Forelimb muscle (tissue), 1 donor: ENCODE measurements around the gene STPG2. TPM values are rescaled to one million over a fixed set of nuclear protein-coding genes. Genes with fewer than 3 reads are reported as not detected.

ENCODE experiments used
- DNase-seq: peaks from one replicate; pipeline ENCODE4 v3.0.0-alpha.2; 2013; ENCODE audit warnings: low read depth
- polyA plus RNA-seq: library from polyadenylated mRNA; unstranded; fragments of 120-200 nt; gene quantifications from one replicate; pipeline ENCODE4 v1.2.1, GENCODE V29; 2013; ENCODE audit not compliant: insufficient read length

The STPG2 gene
- polyA plus RNA-seq, 1 donor: not detected

DNA sequence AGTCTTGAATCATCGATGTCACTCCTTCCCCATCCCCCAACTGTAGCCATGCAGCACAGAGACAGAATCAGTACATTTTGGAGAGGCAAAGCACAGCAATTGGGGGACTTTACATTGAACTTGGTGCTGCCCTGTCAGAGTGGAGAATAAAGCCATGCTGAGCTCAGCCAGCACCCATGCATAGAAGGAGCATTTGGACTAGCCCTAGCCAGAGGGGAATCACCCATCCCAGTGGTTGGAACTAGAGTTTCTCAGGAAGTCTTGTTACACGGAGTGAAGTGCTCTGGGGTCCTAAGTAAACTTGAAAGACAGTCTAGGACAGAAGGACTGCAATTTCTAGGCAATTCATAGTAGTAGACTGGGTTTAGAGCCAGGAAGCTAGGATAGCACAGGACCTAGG, 49.6 kb downstream of the STPG2 start:
- DNase-seq: no peak

DNA sequence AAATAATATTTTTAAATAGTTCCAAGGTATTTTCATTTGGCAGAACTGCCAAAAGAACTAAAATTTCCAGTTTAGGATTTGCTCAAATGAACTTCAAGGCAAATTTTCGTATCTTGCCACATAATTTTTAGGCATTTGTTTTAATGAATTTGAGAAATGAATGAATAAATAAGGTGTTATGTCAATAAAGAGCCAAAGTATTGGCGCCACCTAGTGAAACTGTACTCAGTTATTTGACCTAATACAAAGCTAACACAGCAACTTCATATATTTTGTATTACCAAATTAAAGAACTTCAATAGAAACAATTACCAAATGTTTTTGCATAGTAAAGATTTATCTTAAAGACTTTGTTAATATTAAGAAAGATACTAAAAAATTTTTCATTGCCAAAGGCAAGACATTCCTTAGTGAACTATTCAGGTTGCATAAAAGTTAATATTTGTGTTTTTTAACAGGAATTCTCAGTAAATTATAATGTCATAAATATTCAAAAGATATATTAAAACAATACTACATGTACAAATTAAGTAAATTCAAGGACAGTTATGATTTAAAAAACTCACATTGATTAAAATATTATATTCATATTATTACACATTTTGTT, 50.3 kb downstream of the STPG2 start:
- DNase-seq: peak; percentile 4

DNA sequence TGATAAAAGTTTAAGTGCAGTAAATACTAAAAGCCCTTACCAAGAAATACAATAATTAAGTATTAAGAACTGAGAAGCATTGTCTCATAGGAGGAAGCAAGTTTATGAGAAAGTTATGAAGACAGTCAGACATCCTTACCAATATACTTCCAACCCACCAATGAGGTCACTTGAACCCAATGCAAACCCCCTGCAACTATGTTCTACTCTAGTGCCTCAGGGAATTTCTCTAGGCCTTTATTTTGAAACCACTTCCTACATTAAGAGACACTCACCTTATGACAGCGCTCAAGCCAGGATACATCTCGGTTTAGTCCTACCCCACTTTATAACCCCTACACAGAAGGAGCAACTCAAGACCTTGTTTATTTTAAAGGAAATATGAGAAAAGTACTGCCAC, 61.3 kb downstream of the STPG2 start:
- DNase-seq: no peak

DNA sequence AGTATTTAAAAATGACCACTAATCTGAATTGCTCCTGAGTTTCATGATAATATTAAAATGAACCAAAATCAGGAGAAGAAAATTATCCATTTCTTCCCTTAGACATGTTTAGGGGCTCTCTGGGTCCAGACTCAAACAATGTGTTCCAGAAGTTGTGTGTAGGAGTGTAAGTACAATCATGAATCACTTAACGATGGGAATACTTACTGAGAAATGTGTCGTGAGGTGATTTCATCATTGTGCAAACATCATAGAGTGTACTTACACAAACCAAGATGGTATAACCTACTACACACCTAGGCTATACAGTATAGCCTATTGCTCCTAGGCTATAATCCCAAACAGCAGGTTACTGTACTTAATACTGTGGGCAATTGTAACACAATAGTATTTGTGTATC, 74.8 kb downstream of the STPG2 start:
- DNase-seq: no peak

DNA sequence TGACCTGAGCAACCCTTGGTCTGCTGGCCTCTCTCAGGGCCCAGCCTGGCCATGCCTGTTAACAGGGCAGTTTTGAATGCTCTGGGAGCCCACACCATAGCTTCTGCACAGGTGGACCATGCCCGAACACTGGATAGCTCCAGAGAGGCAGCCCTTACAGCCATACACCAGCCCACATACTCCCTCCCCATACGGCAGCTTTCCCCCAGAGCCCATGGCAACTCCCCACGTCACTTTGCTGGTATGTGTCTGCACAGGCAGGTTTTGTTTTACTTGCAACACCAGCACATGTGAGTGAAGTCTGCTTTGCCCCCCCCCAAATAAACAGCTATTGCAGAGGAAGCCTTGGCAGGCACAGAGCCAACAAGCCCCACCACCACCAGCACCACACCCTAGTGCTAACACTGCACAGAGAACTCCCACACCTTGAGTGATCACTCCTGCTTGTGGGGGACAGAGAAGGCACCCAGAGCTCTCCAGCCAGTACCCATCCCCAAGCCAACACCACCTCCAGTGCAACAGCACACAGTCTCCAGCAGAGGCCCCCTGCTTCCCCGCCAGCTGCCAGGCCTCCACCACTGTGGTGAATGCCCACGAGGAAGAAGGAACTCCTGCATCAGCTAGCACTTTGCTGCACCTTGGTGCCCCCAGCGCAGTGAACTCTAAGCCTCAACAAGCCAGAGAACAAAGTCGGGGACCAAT, 87.3 kb downstream of the STPG2 start:
- no peak for DNase-seq

DNA sequence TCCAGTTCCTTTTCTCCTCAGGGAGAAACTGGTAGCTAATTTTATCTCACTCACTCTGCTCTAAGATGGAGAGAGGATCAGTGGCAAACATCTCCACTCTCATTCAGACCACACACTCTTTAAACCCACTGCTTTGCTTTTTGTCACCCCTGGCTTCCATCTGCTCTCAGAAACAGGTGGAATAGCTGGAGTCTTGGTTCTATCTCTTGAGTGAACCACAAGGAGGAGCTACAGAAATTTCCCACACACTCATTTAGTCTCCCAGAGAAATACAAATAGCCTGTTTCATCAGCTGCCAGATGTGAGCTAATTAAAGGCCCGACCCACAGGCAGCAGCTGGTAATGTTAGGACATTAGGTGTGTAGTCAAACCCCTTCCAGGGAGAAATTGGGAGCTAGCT, 96.6 kb downstream of the STPG2 start:
- DNase-seq: no peak

DNA sequence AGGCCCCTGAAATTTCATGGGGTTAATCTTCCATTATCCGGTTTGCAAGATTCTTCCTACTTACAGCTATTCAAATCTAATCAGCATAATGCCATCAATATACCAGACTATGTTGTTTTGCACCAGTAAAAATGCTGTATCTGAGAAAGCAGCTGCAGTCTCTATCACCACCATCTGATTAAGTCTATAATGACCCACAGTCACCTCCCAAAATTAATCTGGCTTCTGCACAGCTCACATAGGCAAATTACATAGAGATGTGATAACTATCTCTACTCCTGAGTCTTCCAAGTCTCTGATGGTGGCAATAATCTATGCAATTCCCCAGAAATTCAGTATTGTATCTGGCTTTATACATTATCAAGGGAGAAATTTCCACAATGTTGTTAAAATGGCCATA, 113.2 kb downstream of the STPG2 start:
- no peak for DNase-seq

DNA sequence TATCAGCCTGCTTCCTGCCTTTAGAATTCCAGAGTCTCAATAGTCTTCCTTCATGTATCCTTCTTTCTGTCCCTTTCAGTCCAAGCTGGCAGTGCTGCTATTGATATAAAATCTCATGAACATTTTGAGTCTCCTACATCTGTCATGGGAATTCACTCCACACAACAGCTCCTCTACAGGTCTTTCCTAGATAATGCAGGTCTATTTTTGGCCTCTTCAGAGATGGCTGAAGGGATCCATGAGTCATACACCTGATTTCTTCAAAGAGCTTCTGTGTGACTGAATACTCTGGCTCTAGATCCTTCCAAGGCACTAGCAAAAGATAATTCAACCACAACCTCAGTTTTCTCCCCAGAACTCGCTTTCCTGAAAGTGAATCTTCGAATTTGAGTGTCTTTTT, 115.4 kb downstream of the STPG2 start:
- no peak for DNase-seq

DNA sequence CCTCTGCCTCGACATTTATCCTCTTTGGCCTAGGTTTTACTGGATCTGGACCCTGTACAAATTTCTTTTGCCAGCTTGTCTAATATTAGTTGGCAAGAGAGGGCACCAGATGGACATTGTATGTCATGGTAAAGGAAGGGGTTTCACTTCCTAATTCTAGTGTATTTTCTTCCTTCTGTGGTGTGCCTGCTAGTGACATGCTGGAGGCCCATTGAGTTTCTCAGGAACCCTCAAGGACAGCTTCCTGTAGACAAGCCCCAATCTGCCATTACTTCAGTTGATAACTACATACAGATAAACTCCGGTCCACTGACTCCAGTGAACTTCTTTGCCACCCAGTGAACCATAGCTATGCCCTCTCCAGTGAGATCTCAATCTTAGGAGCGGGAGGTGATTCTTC, 116.9 kb downstream of the STPG2 start:
- DNase-seq: no peak

DNA sequence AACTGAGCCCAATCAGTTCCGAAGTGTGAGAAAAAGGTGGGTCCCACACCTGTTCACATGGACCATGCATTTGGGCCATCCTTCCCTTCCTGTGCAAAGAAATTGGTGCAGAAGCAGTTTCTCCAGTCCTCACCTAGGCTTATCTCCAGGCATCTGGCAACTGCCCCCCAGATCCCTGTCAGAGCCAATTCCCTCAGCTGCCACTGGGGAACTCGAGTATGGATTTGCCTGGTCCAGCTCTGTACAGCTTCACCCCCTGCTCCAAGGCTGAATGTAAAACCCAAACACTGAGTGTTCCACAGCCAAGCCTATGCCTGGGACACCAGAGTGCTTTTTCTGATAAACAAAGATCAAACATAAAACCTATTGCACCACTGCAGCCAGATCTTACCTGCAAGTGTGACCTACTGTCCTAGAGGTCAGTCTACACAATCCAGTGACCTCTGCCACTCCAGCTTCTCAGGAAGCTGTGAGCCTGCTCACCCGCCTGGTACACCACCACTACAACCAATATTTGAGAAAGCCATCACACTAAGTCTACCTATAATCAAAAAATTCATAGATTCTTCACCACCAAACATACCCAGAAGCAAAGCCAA, 136.4 kb downstream of the STPG2 start:
- DNase-seq: no peak

DNA sequence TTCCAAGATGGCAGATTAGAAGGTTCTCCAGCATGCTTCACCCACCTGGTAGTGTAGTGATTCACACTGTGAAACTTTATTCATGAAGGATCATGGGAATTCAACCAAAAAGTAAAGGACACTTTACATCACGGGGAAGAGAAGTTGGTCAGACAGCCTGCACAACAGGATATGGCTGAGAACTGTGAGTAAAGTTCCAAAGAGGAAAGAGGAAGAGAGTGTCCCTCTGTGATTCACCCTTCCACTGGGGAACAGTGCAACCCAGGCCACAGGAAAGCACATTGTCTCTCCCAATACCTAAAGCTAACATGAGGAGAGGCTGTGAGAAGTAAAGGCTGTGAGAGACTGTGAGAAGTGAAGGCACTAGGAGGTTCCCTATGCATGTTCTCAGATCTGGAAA, 137.2 kb downstream of the STPG2 start:
- DNase-seq: no peak

DNA sequence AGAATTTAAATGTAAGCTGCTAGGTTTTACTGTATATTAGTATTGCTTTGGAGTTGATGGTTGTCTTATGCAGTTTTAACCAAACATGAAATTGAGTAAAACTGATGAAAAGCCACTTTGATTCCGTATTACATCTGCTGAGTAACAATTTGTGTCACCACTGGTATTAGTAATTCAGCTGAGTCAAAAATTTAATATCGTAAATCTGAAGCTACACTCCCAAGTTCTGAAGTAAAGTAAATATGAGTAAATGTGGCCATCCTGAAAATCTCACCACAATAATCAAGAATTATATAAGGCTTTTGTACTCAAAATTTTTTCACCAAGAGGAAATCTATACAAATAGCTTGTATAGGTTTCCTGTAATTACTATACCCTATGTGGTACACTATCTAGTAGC, 142.3 kb downstream of the STPG2 start:
- DNase-seq: no peak

DNA sequence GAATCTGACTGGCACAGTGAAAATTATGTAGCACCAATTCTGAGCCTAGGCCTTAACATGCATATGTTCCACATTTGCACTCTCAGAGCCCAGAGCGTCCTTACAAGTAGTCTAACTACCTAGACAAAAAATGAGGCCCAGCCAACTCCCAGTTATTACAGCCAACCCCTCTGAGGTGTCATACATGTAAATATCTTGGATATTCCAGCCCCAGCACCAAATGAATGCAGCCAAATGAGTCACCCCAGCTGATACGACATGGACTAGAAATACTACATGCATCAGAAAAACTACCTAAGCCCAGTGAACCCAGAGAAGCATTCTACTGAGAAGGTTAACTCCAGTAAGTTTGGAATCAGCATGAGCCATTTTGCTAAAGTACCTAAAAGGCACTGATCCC, 145.1 kb downstream of the STPG2 start:
- DNase-seq: no peak

DNA sequence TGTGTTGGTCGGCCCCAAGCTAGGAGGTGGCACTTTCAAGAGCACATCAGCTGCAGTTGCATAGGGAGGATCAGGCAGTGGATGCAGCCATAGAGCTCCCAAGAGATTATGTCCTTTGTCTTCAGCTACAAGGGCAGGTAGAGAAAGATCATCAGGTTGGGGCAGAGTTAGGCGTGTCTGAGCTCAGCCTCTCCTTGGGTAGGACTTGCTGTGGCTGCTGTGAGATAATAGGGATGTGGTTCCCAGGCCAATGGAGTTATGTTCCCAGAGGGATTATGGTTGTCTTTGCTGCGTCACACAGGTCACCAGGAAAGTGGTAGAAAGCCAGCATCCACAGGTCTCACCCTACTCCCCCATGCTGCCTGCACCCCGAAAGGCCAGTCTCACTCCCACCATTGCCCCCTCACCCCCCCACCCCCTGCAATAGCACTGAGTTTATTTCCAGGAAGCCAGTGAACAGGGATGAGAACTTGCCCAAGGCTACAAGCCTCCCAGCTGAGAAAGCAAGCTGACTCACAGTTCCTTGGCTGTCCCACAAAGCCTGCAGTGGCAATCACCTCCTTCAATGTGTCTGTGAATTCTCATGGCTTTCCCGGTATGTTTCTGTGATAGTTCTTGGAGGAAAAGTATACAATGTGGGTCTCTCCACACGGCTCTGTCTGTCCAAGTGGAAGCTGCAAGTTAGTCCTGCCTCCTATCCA, 148.4 kb downstream of the STPG2 start:
- DNase-seq: no peak

DNA sequence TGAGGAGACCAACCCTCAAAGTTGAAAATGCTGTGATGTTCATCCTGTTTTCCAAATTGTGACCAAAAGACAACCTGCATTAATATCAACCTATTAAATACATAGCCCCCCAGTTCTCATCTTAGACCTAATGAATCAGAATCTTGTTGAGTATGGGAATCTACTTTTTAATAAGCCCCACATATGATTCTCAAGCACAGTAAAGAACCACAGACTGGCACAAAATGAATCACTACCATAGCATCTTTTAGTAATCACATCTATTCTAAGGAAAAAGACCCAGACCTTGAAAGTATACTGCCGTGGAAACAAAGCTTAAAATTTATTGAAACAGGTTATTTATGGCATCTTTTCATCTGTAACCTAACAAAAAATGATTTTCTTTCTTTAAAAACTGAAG, 152.9 kb downstream of the STPG2 start:
- DNase-seq: no peak

DNA sequence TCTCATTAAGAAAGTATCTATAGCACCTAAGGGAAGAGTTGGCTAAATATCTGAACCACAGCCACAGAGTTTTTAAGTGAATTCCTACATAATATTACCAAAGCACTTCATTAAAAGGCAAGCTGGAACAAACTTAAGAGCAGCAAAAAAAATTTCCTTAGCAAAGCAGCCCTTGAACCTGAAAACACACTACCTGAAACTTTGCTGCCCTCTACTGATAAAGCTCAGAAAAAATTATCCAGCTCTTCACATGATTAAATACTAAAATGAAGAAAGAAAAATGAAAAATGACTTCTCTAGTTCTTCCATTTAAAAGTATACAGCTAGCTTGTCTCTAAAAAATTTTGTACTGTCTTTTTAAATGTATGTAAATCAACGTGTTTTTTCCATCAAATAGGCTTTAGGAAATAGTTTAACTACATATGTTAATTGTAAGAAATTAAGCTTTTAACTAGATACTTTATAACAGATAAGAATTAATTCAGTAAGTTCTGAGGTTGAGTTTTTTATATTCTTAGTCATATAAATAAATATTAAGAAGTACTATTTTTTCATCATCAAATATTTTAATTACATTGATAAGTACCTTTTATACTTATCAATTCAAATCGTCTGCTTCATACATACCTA, 156.1 kb downstream of the STPG2 start:
- DNase-seq: peak; percentile 4

DNA sequence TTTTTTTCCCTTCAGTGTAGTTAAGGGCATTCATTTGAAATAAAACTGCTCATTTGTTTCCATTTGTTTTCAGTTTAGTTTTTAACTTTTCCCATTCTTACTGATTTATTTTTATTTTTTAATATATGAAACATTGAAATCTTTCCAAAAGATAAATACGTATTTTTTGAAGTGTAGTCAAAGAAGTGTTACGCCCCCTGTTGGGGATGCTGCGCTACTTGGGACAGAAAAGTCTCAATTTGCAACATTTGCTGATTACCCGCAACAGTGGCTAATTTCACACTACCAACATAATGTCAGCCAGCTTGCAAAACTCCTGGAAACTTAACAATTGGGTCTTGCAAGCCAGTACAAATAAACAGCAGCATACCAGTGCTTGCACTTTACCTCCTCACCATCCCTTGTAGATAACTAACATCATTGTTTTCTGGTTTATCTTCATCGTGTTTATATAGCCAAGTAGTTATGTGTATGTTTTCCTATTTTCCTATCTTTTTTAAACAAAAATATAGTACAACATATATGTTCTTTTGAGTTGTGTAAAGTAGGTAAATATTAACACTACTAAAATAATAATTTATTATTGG, 158.6 kb downstream of the STPG2 start:
- no peak for DNase-seq

DNA sequence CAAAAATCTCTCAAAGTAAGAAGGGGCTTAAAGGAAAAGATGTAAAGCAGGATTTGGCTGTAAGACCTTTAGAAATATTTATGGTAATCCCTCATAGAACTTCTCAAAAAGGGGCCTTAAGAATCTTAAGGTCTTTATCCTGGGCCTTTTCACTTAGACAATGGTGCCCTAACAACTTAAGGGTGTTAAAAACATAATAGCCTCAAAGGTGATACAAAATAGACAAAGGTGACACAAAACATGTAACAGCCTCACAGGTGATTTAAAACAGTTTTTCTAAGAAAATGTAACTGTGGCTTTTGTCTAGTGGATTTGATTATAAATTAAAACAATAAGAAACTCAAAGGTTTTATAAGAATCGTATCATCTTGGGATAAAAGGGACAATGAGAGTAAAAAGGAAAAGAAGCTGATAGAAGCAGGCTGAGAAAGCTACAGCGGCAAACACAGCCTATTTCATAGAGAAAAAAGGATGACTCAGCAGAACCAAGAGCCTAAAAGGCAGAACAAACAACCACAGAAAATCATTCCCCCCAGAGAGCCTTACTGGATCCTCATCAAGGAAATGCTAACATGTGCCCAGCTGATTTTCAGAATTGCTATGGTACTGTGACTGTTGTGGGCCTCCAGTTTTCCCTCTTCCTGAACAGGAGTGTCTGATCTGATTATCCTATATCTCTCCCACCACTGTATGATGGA, 164.3 kb downstream of the STPG2 start:
- DNase-seq: no peak

DNA sequence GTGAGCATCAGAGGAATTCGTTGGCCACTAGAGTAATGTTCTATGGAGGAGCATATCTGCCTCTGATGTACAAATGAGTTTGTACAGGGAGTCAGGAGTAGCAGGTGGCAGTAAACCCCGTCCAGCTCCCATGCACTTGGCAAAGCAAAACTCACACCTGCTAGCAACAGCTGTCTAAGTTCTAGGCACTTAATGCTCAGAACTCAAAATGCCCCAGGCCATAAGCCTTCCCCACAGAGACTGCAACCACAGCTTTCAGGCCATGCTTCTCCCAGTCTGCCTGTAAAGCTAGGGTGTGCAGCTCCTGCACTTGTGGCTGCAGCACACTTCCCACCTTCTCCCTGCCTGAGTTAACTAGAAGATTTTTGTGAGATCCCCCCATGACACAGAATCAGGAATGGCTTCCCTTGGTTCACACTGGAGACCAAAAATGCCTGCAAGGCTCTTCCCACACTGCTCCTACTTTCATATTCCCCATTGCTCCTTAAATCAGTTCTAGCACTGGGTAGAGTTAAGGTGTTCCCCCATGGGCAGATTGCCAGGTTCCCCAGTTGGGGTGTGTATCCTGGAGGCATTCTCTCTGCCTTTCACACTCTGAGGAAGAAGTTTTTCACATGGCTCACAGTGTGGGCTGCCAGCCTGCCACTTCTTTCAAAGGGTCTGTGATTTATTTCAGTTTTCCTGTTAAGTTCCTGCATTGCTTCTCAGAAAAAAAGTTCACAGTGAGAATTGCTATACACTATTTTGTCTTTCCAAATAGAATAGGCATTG, 189.9 kb downstream of the STPG2 start:
- DNase-seq: no peak

DNA sequence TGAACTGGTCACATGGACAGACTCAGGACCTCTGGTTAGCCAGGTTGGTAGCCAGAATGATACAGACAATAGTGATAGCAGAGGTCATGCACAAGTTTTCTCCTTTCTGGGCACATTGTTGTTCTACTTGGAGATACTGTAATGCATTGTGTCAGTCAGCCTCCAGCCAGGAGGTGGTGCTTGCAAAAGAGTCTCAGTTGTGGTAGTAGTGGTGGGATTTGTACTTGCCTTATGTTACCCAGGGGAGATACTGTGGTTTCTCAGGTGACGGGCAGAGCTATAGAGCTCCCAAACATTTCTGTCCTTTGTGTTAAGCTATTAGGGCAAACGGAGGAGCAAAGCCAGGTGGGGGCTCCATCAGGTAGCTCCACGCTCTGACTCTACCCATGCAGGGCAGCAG, 190.5 kb downstream of the STPG2 start:
- no peak for DNase-seq

DNA sequence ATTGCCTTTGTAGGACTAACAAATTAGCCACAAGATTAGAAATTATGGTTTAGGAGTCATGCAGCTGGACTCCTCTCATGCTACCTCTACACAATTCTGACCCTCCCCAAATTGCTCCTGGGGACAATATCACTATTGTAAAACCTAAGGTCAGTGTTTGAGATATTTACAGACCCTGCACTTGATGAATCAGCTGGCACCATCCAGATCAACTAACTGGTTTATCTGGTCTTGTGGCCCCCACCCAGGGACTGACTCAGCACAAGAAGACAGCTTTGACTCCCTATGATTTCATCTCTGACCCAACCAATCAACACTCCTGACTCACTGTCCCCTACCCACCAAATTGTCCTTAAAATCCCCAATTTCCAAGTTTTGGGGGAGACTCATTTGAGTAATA, 192.4 kb downstream of the STPG2 start:
- no peak for DNase-seq
